Measurements from ENCODE around the gene SLC5A8.

The SLC5A8 gene

GRCh38 chr12:101116911-101117310, 93.1 kb downstream of the SLC5A8 start:
- Histone ChIP-seq H3K27me3 (replicated peaks; ENCODE audit: control insufficient read depth, insufficient read depth, low read length) (no peaks in the 10 kb centered on the region), H3K36me3 (ENCODE audit: control insufficient read depth, insufficient read depth, low read length) (no peaks in the 10 kb centered on the region), H3K4me3 (replicated peaks; ENCODE audit: low read depth, low read length) (no peak overlapping the region)
- TF ChIP-seq, protein P1, sequence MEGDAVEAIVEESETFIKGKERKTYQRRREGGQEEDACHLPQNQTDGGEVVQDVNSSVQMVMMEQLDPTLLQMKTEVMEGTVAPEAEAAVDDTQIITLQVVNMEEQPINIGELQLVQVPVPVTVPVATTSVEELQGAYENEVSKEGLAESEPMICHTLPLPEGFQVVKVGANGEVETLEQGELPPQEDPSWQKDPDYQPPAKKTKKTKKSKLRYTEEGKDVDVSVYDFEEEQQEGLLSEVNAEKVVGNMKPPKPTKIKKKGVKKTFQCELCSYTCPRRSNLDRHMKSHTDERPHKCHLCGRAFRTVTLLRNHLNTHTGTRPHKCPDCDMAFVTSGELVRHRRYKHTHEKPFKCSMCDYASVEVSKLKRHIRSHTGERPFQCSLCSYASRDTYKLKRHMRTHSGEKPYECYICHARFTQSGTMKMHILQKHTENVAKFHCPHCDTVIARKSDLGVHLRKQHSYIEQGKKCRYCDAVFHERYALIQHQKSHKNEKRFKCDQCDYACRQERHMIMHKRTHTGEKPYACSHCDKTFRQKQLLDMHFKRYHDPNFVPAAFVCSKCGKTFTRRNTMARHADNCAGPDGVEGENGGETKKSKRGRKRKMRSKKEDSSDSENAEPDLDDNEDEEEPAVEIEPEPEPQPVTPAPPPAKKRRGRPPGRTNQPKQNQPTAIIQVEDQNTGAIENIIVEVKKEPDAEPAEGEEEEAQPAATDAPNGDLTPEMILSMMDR (IDR thresholded peaks at IDR 0.05; ENCODE audit: insufficient read depth, low read length, poor library complexity, severe bottlenecking): no peak
- no peak for DNase-seq (ENCODE audit: extremely low read depth, insufficient read length)

DNA sequence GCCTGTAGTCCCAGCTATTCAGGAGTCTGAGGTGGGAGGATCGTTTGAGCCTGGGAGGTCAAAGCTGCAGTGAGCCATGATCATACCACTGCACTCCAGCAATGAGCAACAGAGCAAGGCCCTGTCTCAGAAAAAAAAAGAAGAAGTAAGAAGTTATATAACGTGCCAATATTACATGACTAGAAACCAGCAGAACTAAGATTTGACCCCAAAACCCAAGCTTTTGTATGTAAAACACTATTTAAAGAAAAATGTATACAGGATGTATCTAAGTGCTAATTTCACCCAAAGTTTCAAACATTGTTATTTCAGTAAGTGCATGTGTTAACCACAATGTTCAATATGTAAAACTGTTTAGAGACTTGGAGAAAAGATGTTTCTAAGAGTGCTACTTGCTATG, 94.7 kb downstream of the SLC5A8 start:
- H3K27me3 ChIP-seq (replicated peaks; ENCODE audit: control insufficient read depth, insufficient read depth, low read length): no peaks in the 10 kb centered on the region
- DNase-seq (ENCODE audit: extremely low read depth, insufficient read length): no peak
- H3K36me3 ChIP-seq (ENCODE audit: control insufficient read depth, insufficient read depth, low read length): no peaks in the 10 kb centered on the region
- TF ChIP-seq, protein P1 (IDR thresholded peaks at IDR 0.05; ENCODE audit: insufficient read depth, low read length, poor library complexity, severe bottlenecking): no peak
- H3K4me3 ChIP-seq (replicated peaks; ENCODE audit: low read depth, low read length): no peak overlapping the region

- H3K27me3 ChIP-seq (replicated peaks; ENCODE audit: control insufficient read depth, insufficient read depth, low read length): no peaks in the 10 kb centered on the region; the same call in 1 of the 2 replicates
- no peaks in the 10 kb centered on the region for H3K36me3 ChIP-seq (ENCODE audit: control insufficient read depth, insufficient read depth, low read length)
- no peak overlapping the region for H3K4me3 ChIP-seq (replicated peaks; ENCODE audit: low read depth, low read length)
- DNase-seq (ENCODE audit: extremely low read depth, insufficient read length): no peak
- TF ChIP-seq, protein P1 (IDR thresholded peaks at IDR 0.05; ENCODE audit: insufficient read depth, low read length, poor library complexity, severe bottlenecking): no peak
These were observed 98.6 kb downstream of the SLC5A8 start for GRCh38 chr12:101111441-101111840.

GRCh38 chr12:101110866-101111265, 99.2 kb downstream of the SLC5A8 start:
- Histone ChIP-seq H3K36me3 (ENCODE audit: control insufficient read depth, insufficient read depth, low read length) (no peaks in the 10 kb centered on the region), H3K4me3 (replicated peaks; ENCODE audit: low read depth, low read length) (no peak overlapping the region), H3K27me3 (replicated peaks; ENCODE audit: control insufficient read depth, insufficient read depth, low read length) (no peaks in the 10 kb centered on the region; the same call in 1 of the 2 replicates)
- TF ChIP-seq, protein P1 (IDR thresholded peaks at IDR 0.05; ENCODE audit: insufficient read depth, low read length, poor library complexity, severe bottlenecking): no peak
- no peak for DNase-seq (ENCODE audit: extremely low read depth, insufficient read length)

GRCh38 chr12:101108130-101108529, 101.9 kb downstream of the SLC5A8 start:
- Histone ChIP-seq H3K27me3 (replicated peaks; ENCODE audit: control insufficient read depth, insufficient read depth, low read length) (no peaks in the 10 kb centered on the region; the same call in 1 of the 2 replicates), H3K36me3 (ENCODE audit: control insufficient read depth, insufficient read depth, low read length) (no peaks in the 10 kb centered on the region), H3K4me3 (replicated peaks; ENCODE audit: low read depth, low read length) (no peak overlapping the region)
- no peak for DNase-seq (ENCODE audit: extremely low read depth, insufficient read length)
- TF ChIP-seq, protein P1 (IDR thresholded peaks at IDR 0.05; ENCODE audit: insufficient read depth, low read length, poor library complexity, severe bottlenecking): no peak
